Midbrain (tissue), 1 donor: Measurements from ENCODE around the gene CCDC177.

ENCODE experiments used
- DNase-seq: peaks from one replicate; lab custom pipeline; 2025; lab: John Stamatoyannopoulos, UW

CCDC177 gene

DNA sequence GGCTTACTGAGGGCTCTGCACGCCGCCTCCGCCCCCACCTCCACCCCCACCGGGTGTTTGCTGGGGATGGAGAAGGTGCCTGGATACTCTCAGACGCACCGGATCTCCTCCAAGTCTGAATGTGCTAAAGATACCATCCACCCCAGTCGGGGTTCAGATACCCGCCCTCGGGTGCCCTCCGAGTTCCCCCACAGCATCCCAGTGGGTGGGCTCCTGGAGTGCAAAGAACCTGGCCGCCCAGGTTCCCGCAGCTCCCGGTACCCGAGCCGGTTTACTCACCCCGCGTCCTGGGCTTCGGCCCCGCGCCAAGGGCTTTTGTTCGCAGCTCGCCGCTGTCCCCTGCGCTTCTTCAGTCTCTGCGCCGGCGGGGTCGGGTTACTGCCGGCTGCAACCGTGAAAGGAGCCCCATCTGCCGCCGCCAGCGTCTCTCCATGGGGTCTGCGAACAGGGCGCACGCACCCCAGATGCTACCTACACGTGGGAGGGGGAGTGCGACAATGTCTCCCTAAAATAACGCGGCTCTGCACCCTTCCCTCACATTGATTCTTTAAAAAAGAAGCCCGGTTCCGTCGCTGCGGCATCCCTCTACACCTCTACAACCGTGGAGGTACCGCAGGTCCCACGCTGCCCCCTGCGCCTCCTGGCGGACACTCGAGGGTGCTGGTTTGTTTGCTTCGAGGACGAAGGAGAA, at the start of gene CCDC177:
CCDC177 (minus strand) TSS at position 609 of the 691 bp plus-strand sequence. CDS start 1,249 bp downstream, outside the sequence.
- DNase-seq: peak; percentile 31

DNA sequence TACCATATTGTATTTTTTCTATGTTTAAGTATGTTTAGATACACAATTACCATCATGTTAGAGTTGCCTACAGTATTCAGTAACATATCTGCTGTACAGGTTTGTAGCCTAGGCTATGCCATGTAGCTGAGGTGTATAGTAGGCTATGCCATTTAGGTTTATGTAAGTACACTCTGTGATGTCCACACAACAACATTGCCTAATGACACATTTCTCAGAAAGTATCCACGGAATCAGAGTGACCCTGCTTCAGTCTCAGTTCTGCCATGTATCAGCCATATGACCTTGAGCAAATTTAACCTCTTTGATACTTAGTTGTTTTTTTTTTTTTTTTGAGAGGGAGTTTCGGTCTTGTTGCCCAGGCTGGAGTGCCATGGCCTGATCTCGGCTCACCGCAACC, 49.5 kb upstream of the CCDC177 start:
- DNase-seq: no peak

GRCh38 chr14:69620981-69621380, 46.3 kb upstream of the CCDC177 start:
- no peak for DNase-seq

DNA sequence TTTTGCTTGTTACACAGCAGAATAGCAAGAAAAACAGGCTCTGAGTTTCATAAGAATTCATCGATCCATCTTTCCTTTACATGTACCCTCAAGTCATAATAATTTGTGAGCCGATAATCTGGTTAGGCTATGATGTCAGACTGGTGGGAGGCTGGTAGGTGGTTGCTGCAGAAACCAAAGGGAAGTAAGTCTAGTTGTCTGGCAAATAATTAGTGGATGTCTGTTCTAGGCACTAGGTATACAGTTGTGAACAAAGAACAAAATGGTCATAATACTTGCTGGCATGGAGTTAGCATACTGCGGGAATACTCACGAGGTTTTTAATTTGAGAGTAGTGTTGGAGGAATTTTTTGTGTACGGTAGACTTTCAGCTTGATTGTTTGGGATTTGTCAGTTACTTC, 45.5 kb upstream of the CCDC177 start:
- no peak for DNase-seq

DNA sequence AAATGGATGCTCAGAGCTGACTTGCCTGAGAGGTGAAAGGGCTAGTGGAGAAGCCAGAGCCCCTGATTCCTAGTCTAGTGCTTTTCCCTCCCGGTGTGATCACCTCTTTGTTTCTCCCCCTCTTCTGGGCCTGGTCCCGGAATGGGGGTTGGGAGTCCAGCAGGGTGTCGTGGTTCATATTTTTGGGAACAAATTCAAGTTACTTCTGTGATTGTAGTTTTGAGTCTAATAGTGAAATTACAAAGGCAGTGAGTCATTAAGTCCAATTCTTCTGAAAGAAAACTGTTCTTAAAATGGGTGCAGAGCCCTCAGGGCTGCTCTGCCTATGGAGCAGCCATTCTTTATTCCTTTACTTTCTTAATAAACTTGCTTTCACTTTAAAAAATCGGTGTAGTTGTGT, 44.3 kb upstream of the CCDC177 start:
- no peak for DNase-seq

DNA sequence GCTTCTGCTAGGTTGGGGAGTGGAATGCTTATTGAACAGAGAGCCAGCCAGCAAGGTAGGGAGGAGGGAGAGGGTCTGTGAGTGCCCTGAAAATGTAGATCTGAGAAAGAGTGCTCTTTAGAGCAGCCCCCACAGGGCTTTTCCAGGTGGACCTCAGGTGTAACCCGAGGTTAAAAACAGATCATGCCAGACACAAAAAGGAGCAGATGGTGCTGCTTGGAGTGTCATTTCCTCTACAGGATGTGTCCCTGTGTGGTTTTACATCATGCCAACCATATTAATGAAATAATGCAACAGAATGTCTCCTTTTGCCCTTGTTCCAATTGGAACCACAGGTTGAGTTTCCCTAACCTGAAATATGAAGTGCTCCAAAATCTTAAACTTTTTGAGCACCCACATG, 43.1 kb upstream of the CCDC177 start:
- DNase-seq: no peak

GRCh38 chr14:69616408-69616773, 41.7 kb upstream of the CCDC177 start:
- no peak for DNase-seq

DNA sequence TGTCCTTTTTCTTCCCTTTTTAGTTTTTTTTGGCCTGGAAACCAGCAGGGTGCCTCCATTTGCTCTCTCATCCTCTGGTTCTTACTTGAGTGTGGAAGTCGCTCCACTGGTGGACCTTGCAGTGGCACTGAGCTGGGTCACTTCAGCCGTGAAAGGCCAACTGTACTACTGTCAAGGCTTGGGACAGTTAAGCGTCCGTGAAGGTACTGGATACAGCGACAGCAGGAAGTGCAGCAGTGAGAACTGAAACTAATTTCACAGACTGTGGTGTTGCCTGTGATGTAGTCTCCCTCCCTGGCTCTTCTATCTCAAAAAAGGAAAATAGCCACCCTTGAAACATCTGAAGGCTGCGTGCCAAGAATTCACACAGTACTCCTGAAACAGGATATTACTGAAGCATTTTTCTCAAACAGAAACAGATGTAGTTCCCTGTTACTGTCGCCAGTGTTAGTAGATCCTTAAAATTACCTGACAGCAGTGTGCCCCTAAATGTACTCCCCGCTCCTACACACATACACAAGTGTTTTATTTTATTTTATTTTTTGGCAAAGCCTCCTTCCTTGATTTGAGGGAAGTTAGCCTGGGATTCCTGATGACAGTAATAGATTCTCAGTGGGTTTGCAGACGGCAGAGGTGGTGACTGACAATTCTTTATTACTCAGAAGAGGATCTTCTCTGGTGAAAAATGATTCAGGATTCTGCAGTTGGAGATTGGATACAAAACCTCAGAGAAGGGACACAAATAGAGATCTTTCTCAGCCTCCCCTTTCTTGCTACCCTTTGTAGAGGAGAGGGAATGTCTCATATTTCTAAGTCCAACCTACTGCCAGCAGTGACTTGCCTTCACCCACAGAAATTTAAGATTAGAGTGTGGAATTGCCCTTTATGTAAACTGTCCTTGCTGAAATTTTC, 41.1 kb upstream of the CCDC177 start:
- DNase-seq: peak; percentile 19

- no peak for DNase-seq
Measured at GRCh38 chr14:69615121-69615495, 40.4 kb upstream of the CCDC177 start.

GRCh38 chr14:69614592-69614991, 39.9 kb upstream of the CCDC177 start:
- DNase-seq: peak; percentile 30

- no peak for DNase-seq
Measured at GRCh38 chr14:69613312-69614073, 38.8 kb upstream of the CCDC177 start.

DNA sequence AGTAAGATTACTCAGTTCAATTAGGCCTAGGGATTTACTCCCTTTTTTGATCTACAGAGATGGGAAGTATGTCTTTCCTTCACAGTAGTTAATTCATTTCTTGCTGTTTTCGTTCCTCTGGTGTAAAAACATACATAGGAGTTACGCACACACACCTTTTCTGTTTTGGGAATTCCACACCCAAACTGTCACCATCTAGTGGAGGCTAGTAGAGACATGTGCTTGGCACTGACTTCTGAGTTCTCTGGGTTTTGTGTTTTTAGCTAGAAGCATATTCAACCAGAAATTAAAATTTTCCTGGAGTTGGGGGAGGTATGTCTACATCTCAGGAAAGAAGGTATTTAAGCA, 38.1 kb upstream of the CCDC177 start:
- DNase-seq: no peak

- DNase-seq: peak; percentile 52
Measured at GRCh38 chr14:69612014-69612782, 37.5 kb upstream of the CCDC177 start.

DNA sequence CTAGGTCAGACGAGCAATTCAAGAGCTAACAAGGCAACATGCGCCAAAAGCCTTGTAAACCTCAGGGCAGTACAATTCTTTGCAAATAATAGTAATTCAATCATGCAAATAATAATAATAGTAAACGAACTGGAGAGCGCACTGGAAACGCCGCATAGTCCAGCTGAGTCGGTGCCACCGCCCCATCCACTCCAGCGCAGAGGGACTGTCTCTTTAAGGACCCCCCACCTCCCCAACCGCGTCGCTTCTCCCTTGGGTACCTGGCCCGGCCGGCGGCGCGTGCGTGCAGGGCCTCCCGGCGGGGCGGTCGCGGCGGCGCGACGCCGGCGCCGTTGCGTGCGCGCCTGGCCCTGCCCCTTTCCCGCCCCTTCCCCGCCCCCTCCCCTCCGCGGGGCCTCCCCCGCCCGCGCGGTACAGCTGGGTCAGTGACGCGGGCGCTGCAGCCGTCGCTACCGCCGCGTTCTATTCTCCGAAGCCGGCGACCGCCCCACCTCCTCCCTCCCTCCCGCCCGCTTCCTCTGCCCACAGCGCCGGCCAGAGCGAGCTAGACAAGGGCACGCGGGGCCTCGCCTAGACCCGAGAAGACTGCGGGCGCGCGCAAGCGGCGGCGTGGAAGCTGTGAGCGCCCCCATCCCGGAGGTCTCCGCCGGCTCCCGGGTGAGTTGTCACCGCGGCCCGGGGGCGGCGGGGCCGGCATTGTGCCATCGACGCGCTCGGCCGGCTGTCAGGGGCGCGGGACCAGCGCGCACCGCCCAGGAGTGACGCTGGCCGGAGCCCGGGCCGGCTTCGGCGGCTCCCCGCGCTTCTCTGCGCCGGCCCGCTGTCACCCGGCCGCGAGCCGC, 36.7 kb upstream of the CCDC177 start, which contains the start of gene SUSD6:
SUSD6 (plus strand) TSS at position 425 of the 842 bp plus-strand sequence. CDS start 46,997 bp downstream, outside the sequence.
- peak; percentile 91 for DNase-seq

DNA sequence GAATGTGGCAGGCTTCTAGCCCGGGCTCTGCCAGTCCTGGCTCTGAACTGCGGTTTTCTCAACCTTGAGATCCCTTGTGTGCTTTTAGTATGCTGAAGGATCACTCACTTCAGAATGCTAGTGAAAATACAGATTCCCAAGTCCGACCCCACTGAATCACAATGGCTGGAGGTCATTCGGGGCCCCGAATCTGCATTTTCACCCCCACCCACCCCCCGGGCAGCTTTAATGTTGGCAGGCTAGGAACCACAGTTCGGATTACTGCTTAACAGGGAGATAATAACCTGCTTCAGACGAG, 36.2 kb upstream of the CCDC177 start:
- peak; percentile 41 for DNase-seq

GRCh38 chr14:69610020-69610873, 35.6 kb upstream of the CCDC177 start:
- DNase-seq: no peak

- DNase-seq: no peak
Measured at GRCh38 chr14:69606258-69607184, 31.9 kb upstream of the CCDC177 start.

DNA sequence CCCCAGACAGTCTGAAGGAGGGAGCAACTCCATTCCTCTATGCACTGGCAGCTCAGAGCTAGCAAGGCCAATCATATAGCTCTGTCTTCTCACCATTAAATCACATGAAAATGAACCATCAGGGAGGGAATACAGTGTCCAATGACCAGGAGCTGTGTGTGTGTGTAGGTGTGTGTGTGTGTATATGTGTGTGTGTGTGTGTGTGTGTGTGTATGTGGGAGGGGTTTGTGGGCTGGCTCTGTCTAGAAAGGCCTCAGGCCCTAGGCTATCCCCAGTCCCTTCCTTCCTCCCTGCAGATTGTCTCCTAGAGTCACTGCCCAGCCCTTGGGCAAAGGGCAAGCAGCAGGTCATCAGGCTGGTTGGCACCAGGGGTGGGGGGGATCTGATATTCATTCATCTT, 31.1 kb upstream of the CCDC177 start:
- DNase-seq: no peak
